ENCODE results near the gene PARP16.
"Not testable (repeated sequence)": the region's sequence is repeated elsewhere in the genome, so short reads cannot be mapped to it uniquely, and the experiment has no call there.

The PARP16 gene

GRCh38 chr15:65232520-65232919, 54.2 kb downstream of the PARP16 start:
- no peaks in the 10 kb centered on the region for H3F3A ChIP-seq (ENCODE audit: insufficient read depth, low read length)
- no peak overlapping the region for H3K4me2 ChIP-seq (ENCODE audit: low read length)
- TF ChIP-seq EZH2 (IDR thresholded peaks at IDR 0.05; ENCODE audit: borderline replicate concordance, low read length) (no peak), CTCF (IDR thresholded peaks at IDR 0.05; ENCODE audit: low read length) (no peak)
- H3K9ac ChIP-seq (ENCODE audit: low read length): no peak overlapping the region
- no peak overlapping the region for H2AFZ ChIP-seq (ENCODE audit: low read length)
- no peaks in the 10 kb centered on the region for H3K79me2 ChIP-seq (ENCODE audit: insufficient read depth, low read length)
- no peak overlapping the region for H3K27ac ChIP-seq (ENCODE audit: low read depth, low read length, poor library complexity, severe bottlenecking)
- H3K9me2 ChIP-seq (ENCODE audit: low read depth, low read length): no peaks in the 10 kb centered on the region
- no peaks in the 10 kb centered on the region for H3K4me1 ChIP-seq (ENCODE audit: insufficient read depth, low read length, severe bottlenecking)
- H3K27me3 ChIP-seq (ENCODE audit: insufficient read depth, low read length): no peaks in the 10 kb centered on the region; the same call in 1 of the 2 replicates
- H3K9me3 ChIP-seq (ENCODE audit: low read length): no peaks in the 10 kb centered on the region
- H4K20me1 ChIP-seq (ENCODE audit: insufficient read depth, low read length): no peaks in the 10 kb centered on the region
- no peak overlapping the region for H3K4me3 ChIP-seq (ENCODE audit: low read depth, low read length, poor library complexity, severe bottlenecking)
- no peaks in the 10 kb centered on the region for H3K36me3 ChIP-seq (ENCODE audit: insufficient read depth, low read length)

- Histone ChIP-seq H3K36me3 (ENCODE audit: insufficient read depth, low read length) (no peaks in the 10 kb centered on the region), H2AFZ (ENCODE audit: low read length) (no peak overlapping the region), H3K4me1 (ENCODE audit: insufficient read depth, low read length, severe bottlenecking) (no peaks in the 10 kb centered on the region), H3K27ac (ENCODE audit: low read depth, low read length, poor library complexity, severe bottlenecking) (no peak overlapping the region), H3F3A (ENCODE audit: insufficient read depth, low read length) (no peaks in the 10 kb centered on the region), H3K9me2 (ENCODE audit: low read depth, low read length) (no peaks in the 10 kb centered on the region), H3K9me3 (ENCODE audit: low read length) (no peaks in the 10 kb centered on the region), H3K79me2 (ENCODE audit: insufficient read depth, low read length) (no peaks in the 10 kb centered on the region), H3K27me3 (ENCODE audit: insufficient read depth, low read length) (no peaks in the 10 kb centered on the region; the same call in 1 of the 2 replicates), H3K4me3 (ENCODE audit: low read depth, low read length, poor library complexity, severe bottlenecking) (no peak overlapping the region), H3K4me2 (ENCODE audit: low read length) (no peak overlapping the region), H3K9ac (ENCODE audit: low read length) (no peak overlapping the region), H4K20me1 (ENCODE audit: insufficient read depth, low read length) (no peaks in the 10 kb centered on the region)
- TF ChIP-seq CTCF (IDR thresholded peaks at IDR 0.05; ENCODE audit: low read length): no peak
- TF ChIP-seq EZH2 (IDR thresholded peaks at IDR 0.05; ENCODE audit: borderline replicate concordance, low read length): no peak
These were observed 55.4 kb downstream of the PARP16 start for GRCh38 chr15:65231306-65231705.

GRCh38 chr15:65226901-65227300, 59.8 kb downstream of the PARP16 start:
- H3K9me3 ChIP-seq (ENCODE audit: low read length); H3K79me2 ChIP-seq (ENCODE audit: insufficient read depth, low read length); H3K4me1 ChIP-seq (ENCODE audit: insufficient read depth, low read length, severe bottlenecking); H3K9me2 ChIP-seq (ENCODE audit: low read depth, low read length); H3K36me3 ChIP-seq (ENCODE audit: insufficient read depth, low read length); H4K20me1 ChIP-seq (ENCODE audit: insufficient read depth, low read length); H3K9ac ChIP-seq (ENCODE audit: low read length); H3K27me3 ChIP-seq (ENCODE audit: insufficient read depth, low read length); H3F3A ChIP-seq (ENCODE audit: insufficient read depth, low read length); H3K27ac ChIP-seq (ENCODE audit: low read depth, low read length, poor library complexity, severe bottlenecking); H3K4me2 ChIP-seq (ENCODE audit: low read length); H3K4me3 ChIP-seq (ENCODE audit: low read depth, low read length, poor library complexity, severe bottlenecking); H2AFZ ChIP-seq (ENCODE audit: low read length): not testable (repeated sequence)

- H3K79me2 ChIP-seq (ENCODE audit: insufficient read depth, low read length): no peaks in the 10 kb centered on the region
- no peak overlapping the region for H3K27ac ChIP-seq (ENCODE audit: low read depth, low read length, poor library complexity, severe bottlenecking)
- no peaks in the 10 kb centered on the region for H4K20me1 ChIP-seq (ENCODE audit: insufficient read depth, low read length)
- TF ChIP-seq EZH2 (IDR thresholded peaks at IDR 0.05; ENCODE audit: borderline replicate concordance, low read length) (no peak), CTCF (IDR thresholded peaks at IDR 0.05; ENCODE audit: low read length) (no peak)
- no peaks in the 10 kb centered on the region for H3K4me1 ChIP-seq (ENCODE audit: insufficient read depth, low read length, severe bottlenecking)
- H3K36me3 ChIP-seq (ENCODE audit: insufficient read depth, low read length): no peaks in the 10 kb centered on the region
- no peak overlapping the region for H3K9ac ChIP-seq (ENCODE audit: low read length)
- no peak overlapping the region for H3K4me3 ChIP-seq (ENCODE audit: low read depth, low read length, poor library complexity, severe bottlenecking)
- H3K9me3 ChIP-seq (ENCODE audit: low read length): no peaks in the 10 kb centered on the region
- no peaks in the 10 kb centered on the region for H3K27me3 ChIP-seq (ENCODE audit: insufficient read depth, low read length)
- no peaks in the 10 kb centered on the region for H3K9me2 ChIP-seq (ENCODE audit: low read depth, low read length)
- H2AFZ ChIP-seq (ENCODE audit: low read length): no peak overlapping the region
- H3F3A ChIP-seq (ENCODE audit: insufficient read depth, low read length): no peaks in the 10 kb centered on the region
- H3K4me2 ChIP-seq (ENCODE audit: low read length): no peak overlapping the region
These were observed 60.5 kb downstream of the PARP16 start for GRCh38 chr15:65226221-65226620.
